ENCODE results near the gene CRHR2. TPM values are rescaled to one million over a fixed set of nuclear protein-coding genes. Genes with fewer than 3 reads are reported as not detected.

CRHR2 gene
- total and polyA plus RNA-seq, 2 experiments from 2014 or later: 0.14 to 1.4 TPM

Other genes with a start within 250 kb of the CRHR2 start
- gene NOD1, start 203.7 kb downstream of the CRHR2 start, total RNA-seq (2014; rRNA removed; shearing (Covaris generic)): 3.8 and 7.3 TPM in 2 replicates
- 2.1 and 3.3 TPM in 2 replicates for gene NOD1, start 203.7 kb downstream of the CRHR2 start, polyA plus RNA-seq (2016; fragmentation: Nextera tagmentation; extraction: Ambion mirVana)
- gene GGCT, start 177.6 kb downstream of the CRHR2 start, total RNA-seq (2014; rRNA removed; shearing (Covaris generic)): 104 and 113 TPM in 2 replicates
- 197 and 229 TPM in 2 replicates for gene GGCT, start 177.6 kb downstream of the CRHR2 start, polyA plus RNA-seq (2016; fragmentation: Nextera tagmentation; extraction: Ambion mirVana)
- 241 and 271 TPM in 2 replicates for gene GARS1, start 87.6 kb downstream of the CRHR2 start, total RNA-seq (2014; rRNA removed; shearing (Covaris generic))
- 198 and 207 TPM in 2 replicates for gene GARS1, start 87.6 kb downstream of the CRHR2 start, polyA plus RNA-seq (2016; fragmentation: Nextera tagmentation; extraction: Ambion mirVana)
- 0.19 and 1.1 TPM in 2 replicates for gene INMT, start 69.7 kb upstream of the CRHR2 start, total RNA-seq (2014; rRNA removed; shearing (Covaris generic))
- gene INMT, start 69.7 kb upstream of the CRHR2 start, polyA plus RNA-seq (2016; fragmentation: Nextera tagmentation; extraction: Ambion mirVana): 0.38 and 0.79 TPM in 2 replicates
- 3.1 and 4.4 TPM in 2 replicates for gene MINDY4, start 89.0 kb upstream of the CRHR2 start, total RNA-seq (2014; rRNA removed; shearing (Covaris generic))
- gene MINDY4, start 89.0 kb upstream of the CRHR2 start, polyA plus RNA-seq (2016; fragmentation: Nextera tagmentation; extraction: Ambion mirVana): 1.3 and 1.7 TPM in 2 replicates
- 0.28 TPM in 1 of 2 replicates, not detected in the other for gene AQP1, start 229.4 kb upstream of the CRHR2 start, total RNA-seq (2014; rRNA removed; shearing (Covaris generic))
- gene AQP1, start 229.4 kb upstream of the CRHR2 start, polyA plus RNA-seq (2016; fragmentation: Nextera tagmentation; extraction: Ambion mirVana): not detected in 2 replicates

All from GM23338 (cell line).